Panc1 (cell line): ENCODE measurements around the gene CLDN15. TPM values are rescaled to one million over a fixed set of nuclear protein-coding genes. Genes with fewer than 3 reads are reported as not detected.

ENCODE experiments used
- ATAC-seq: fragments of 200-7000 bp; cut with Tn5 transposase; 2 replicates; pipeline ENCODE4 v1.9.1; 2020; ENCODE audit warnings: mild to moderate bottlenecking, moderate library complexity
- BruUV-seq: library from RNA; stranded (reverse); fragments of 400-500 nt; replicated peaks from 2 replicates; lab custom pipeline; 2021; lab: Mats Ljungman, UMichigan
- CTCF ChIA-PET: fragments of 300-600 bp; sonication (Branson Sonifier 250); formaldehyde crosslinking; loops from one replicate; lab custom pipeline; 2022; ENCODE audit warnings: antibody characterized with exemption; lab: Charles Lee
- POLR2A ChIA-PET: fragments of 300-600 bp; sonication (Branson Sonifier 250); formaldehyde crosslinking; loops from one replicate; lab custom pipeline; 2022; ENCODE audit warnings: antibody characterized with exemption; lab: Charles Lee
- DNase-seq: peaks from one replicate; pipeline ENCODE4 v3.0.0-alpha.2; 2010; ENCODE audit warnings: low read depth, low spot score
- H3K27ac ChIP-seq: 2 replicates; pipeline ENCODE4 v1.5.1; 2011; ENCODE audit warnings: mild to moderate bottlenecking, low read length, inconsistent platforms
- H3K27me3 ChIP-seq: fragments of 200-500 bp; sonication (Bioruptor generic); 2 replicates; pipeline ENCODE4 v1.6.0; 2014; ENCODE audit warnings: low read length, inconsistent platforms; ENCODE audit not compliant: control insufficient read depth, insufficient read depth
- H3K36me3 ChIP-seq: fragments of 200-500 bp; sonication (Bioruptor generic); 2 replicates; pipeline ENCODE4 v1.5.1; 2014; ENCODE audit warnings: inconsistent platforms, mild to moderate bottlenecking, low read length, moderate library complexity; ENCODE audit not compliant: control insufficient read depth, insufficient read depth
- H3K4me1 ChIP-seq: 2 replicates; pipeline ENCODE4 v1.5.1; 2011; ENCODE audit warnings: inconsistent platforms, mild to moderate bottlenecking, low read length, moderate library complexity; ENCODE audit not compliant: control insufficient read depth, insufficient read depth
- H3K4me3 ChIP-seq, 2 experiments: 2 replicates each; pipeline ENCODE4 v1.5.1; 2011 to 2012; ENCODE audit warnings: low read depth in 2 of 2, low read length in 2 of 2, mild to moderate bottlenecking in 2 of 2, inconsistent platforms in 1 of 2, moderate library complexity in 1 of 2
- H3K9me3 ChIP-seq: fragments of 200-500 bp; sonication (Bioruptor generic); 2 replicates; pipeline ENCODE4 v1.5.1; 2014; ENCODE audit warnings: low read depth, mild to moderate bottlenecking, inconsistent platforms, low read length, moderate library complexity; ENCODE audit not compliant: control insufficient read depth, insufficient read depth
- CTCF ChIP-seq: fragments of 450-650 bp; IDR thresholded peaks from 2 replicates; pipeline ENCODE4 v1.5.1; 2017; ENCODE audit warnings: mild to moderate bottlenecking
- POLR2AphosphoS5 ChIP-seq: IDR thresholded peaks from 2 replicates; pipeline ENCODE4 v1.6.1; 2012; ENCODE audit warnings: mild to moderate bottlenecking, low read depth, low read length, moderate library complexity
- REST ChIP-seq, 2 experiments: IDR thresholded peaks; 2 replicates each; pipeline ENCODE4 v1.6.1; 2011 to 2012; ENCODE audit warnings: low read depth in 2 of 2, control low read depth in 1 of 2, low read length in 1 of 2, mild to moderate bottlenecking in 1 of 2, moderate library complexity in 1 of 2; ENCODE audit not compliant: insufficient read depth in 1 of 2
- SIN3A ChIP-seq: IDR thresholded peaks from 2 replicates; pipeline ENCODE4 v1.6.1; 2012; ENCODE audit warnings: low read depth, mild to moderate bottlenecking, low read length, moderate library complexity, borderline replicate concordance; ENCODE audit not compliant: insufficient read depth
- TCF7L2 ChIP-seq: IDR thresholded peaks from 2 replicates; pipeline ENCODE4 v1.6.1; 2011; ENCODE audit warnings: mild to moderate bottlenecking, low read depth, low read length, inconsistent platforms
- in situ Hi-C: cut with HindIII; loops from 2 replicates; pipeline ENCODE4 v1.10.0; 2016; ENCODE audit warnings: low sequenced_read_pairs, low pct_unique_long_range_greater_than_20kb
- intact Hi-C: fragments of 100-400 bp; cut with micrococcal nuclease; formaldehyde crosslinking; loops from one replicate; pipeline ENCODE4 v1.10.0; 2022; ENCODE audit not compliant: unreplicated experiment
- total RNA-seq: library from RNA; stranded (reverse); gene quantifications from one replicate; pipeline ENCODE4 v1.2.1, GENCODE V29; 2021; ENCODE audit not compliant: unreplicated experiment

CLDN15 gene
- total RNA-seq, 1 experiment from 2014 or later, result 8.0 TPM

DNA sequence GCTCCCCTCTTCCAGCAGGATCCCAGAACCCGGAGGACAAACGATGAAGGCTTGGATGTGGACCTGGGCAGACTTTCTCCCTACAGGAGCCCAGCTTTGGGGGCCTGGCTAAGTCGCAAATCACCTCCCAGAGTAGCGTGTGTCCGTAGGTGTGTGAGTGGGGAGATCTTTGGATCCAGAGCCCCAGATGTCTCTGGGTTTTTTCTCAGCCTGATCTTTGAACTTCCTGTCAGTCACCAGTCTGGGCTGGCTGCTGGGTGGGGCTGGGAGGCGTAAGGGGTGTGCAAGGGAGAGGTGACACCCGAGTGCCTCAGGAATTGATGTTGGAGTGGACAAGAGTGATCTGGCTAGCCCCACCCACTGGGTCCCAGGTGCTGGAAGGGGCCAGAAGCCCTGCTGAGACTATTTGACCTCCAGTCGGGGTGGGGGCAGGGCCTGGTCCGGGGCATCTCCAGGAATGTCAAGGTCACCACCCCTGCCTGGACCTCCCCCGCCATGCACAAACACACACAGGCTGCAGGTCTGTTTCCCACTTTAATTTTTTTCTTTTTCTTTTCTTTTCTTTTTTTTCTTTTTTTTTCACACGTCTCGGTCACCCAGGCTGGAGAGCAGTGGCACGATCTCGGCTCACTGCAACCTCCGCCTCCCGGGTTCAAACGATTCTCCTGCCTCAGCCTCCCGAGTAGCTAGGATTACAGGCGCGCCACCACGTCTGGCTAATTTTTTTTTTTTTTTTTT is 36.6 kb downstream of the CLDN15 start, which contains the start of gene MOGAT3:
Gene MOGAT3, minus strand, starts transcription at position 175 of the 738 bp plus-strand sequence. CDS start 182 bp downstream, outside the sequence.
- BruUV-seq, result no TSS peak
- no peaks in the 10 kb centered on the region for H3K9me3 ChIP-seq
- H3K36me3 ChIP-seq, result no peaks in the 10 kb centered on the region
- H3K27me3 ChIP-seq, result no peaks in the 10 kb centered on the region
- in situ Hi-C loops (no loop called here), intact Hi-C loops (no loop called here)
- H3K4me1 ChIP-seq, result peaks cover 5% of the 10 kb centered on the region; the same call in 1 of the 2 replicates
- DNase-seq (no peak), ATAC-seq (peak; percentile 26; the same call in 1 of the 2 replicates)
- ChIA-PET POLR2A (no interaction called here), CTCF (no interaction called here)
- no peak within 1 kb of the TSS for H3K27ac ChIP-seq
- TF ChIP-seq TCF7L2, result no peak
- no peak for TF ChIP-seq CTCF
- no peak for TF ChIP-seq SIN3A
- TF ChIP-seq POLR2AphosphoS5, result no peak
- TF ChIP-seq REST (IDR thresholded peaks at IDR 0.05; ENCODE audit: insufficient read depth in 1 of 2, low read depth in 2 of 2, low read length in 1 of 2), result no peak
- H3K4me3 ChIP-seq, result no peak within 1 kb of the TSS

DNA sequence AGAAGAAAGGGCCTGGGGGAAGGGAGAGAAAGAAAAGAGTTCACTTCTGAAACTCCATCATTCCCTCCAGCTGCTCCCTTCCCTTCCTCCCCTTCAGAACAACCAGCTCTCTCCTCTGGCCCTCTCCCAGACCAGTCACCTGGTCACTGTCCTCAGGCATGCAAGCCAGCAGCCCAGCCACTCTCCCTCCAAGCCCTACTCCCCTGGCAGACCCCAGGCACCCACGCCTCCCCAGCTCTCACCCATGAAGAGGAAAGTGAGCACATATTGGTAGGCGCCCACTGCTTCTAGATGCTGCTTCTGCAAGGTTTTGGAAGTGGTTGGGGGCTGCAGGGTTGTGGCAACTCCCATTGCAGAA is 37.1 kb downstream of the CLDN15 start:
- POLR2A ChIA-PET, result interaction anchor here (0.7 kb wide), 1 partner anchor 223 kb away, joined by 5 read pairs; no protein-coding TSS in a partner anchor
- no TSS peak for BruUV-seq

More for the DNA sequence above, 37.1 kb downstream of the CLDN15 start:
- Histone ChIP-seq H3K27ac (no peak overlapping the region), H3K4me3 (no peak overlapping the region), H3K9me3 (no peaks in the 10 kb centered on the region), H3K36me3 (no peaks in the 10 kb centered on the region), H3K27me3 (no peaks in the 10 kb centered on the region), H3K4me1 (peaks cover 5% of the 10 kb centered on the region; the same call in 1 of the 2 replicates)
- ATAC-seq (0 out of 2 replicates have a peak, but pooled peaks have one; percentile 26), DNase-seq (no peak)
- TF ChIP-seq TCF7L2, result no peak
- TF ChIP-seq POLR2AphosphoS5, result no peak
- TF ChIP-seq SIN3A, result no peak
- TF ChIP-seq CTCF, result no peak
- TF ChIP-seq REST (IDR thresholded peaks at IDR 0.05; ENCODE audit: insufficient read depth in 1 of 2, low read depth in 2 of 2, low read length in 1 of 2), result no peak
- intact Hi-C loops, result no loop called here
- in situ Hi-C loops, result no loop called here
- CTCF ChIA-PET, result no interaction called here
